Stimulated activated effector memory CD8-positive, alpha-beta T cell treated with anti-CD3 and anti-CD28 coated beads, Interleukin-12 subunit alpha, Interleukin-12 subunit beta, amount 100 ng/mL, for 72 hours (primary cell): ENCODE results near the gene CDCA4.

Experiments
- ATAC-seq: fragments of 150-1000 bp; cut with Tn5 transposase; 2 replicates; pipeline ENCODE4 v1.10.0; 2021
- DNase-seq, 2 donors: peaks; one replicate each; pipeline ENCODE4 v3.0.0; 2021 to 2022; ENCODE audit warnings: low spot score in 2 of 2
- H3K27ac Mint-ChIP-seq: one replicate; pipeline ENCODE4 v1.8.0; 2022; ENCODE audit warnings: mild to moderate bottlenecking, mixed read lengths
- H3K36me3 Mint-ChIP-seq: one replicate; pipeline ENCODE4 v1.8.0; 2022; ENCODE audit warnings: mild to moderate bottlenecking, mixed read lengths
- H3K4me1 Mint-ChIP-seq: one replicate; pipeline ENCODE4 v1.8.0; 2022; ENCODE audit warnings: mixed read lengths
- H3K4me3 Mint-ChIP-seq: one replicate; pipeline ENCODE4 v1.8.0; 2022; ENCODE audit warnings: mild to moderate bottlenecking, mixed read lengths
- H3K9me3 Mint-ChIP-seq: one replicate; pipeline ENCODE4 v1.8.0; 2022; ENCODE audit warnings: mixed read lengths

Gene CDCA4

GRCh38 chr14:104981699-104982541, 39.0 kb downstream of the CDCA4 start:
- no peak overlapping the region for H3K4me3 Mint-ChIP-seq
- ATAC-seq (no peak), DNase-seq (no peak)
- H3K36me3 Mint-ChIP-seq: peaks cover 7% of the 10 kb centered on the region
- H3K4me1 Mint-ChIP-seq: peaks cover 25% of the 10 kb centered on the region
- no peak overlapping the region for H3K27ac Mint-ChIP-seq
- H3K9me3 Mint-ChIP-seq: no peaks in the 10 kb centered on the region

- Mint-ChIP-seq H3K4me3 (no peak overlapping the region), H3K36me3 (peaks cover 7% of the 10 kb centered on the region), H3K9me3 (no peaks in the 10 kb centered on the region), H3K27ac (no peak overlapping the region), H3K4me1 (peaks cover 31% of the 10 kb centered on the region)
- DNase-seq (no peak), ATAC-seq (no peak)
Measured at GRCh38 chr14:104980611-104981531, 40.0 kb downstream of the CDCA4 start.

GRCh38 chr14:104979758-104980610, 40.9 kb downstream of the CDCA4 start:
- peaks cover 7% of the 10 kb centered on the region for H3K36me3 Mint-ChIP-seq
- H3K4me3 Mint-ChIP-seq: no peak overlapping the region
- H3K9me3 Mint-ChIP-seq: no peaks in the 10 kb centered on the region
- ATAC-seq: no peak
- no peak for DNase-seq
- peaks cover 35% of the 10 kb centered on the region for H3K4me1 Mint-ChIP-seq
- no peak overlapping the region for H3K27ac Mint-ChIP-seq

GRCh38 chr14:104978746-104979691, 41.9 kb downstream of the CDCA4 start:
- Mint-ChIP-seq H3K4me1 (peaks cover 28% of the 10 kb centered on the region), H3K4me3 (peak overlapping the region; percentile 36), H3K36me3 (no peaks in the 10 kb centered on the region), H3K27ac (no peak overlapping the region), H3K9me3 (no peaks in the 10 kb centered on the region)
- DNase-seq (no peak), ATAC-seq (no peak)

- ATAC-seq (peak; percentile 69), DNase-seq (no peak)
- H3K4me3 Mint-ChIP-seq: peak within 1 kb of the TSS; percentile 67
- no peaks in the 10 kb centered on the region for H3K9me3 Mint-ChIP-seq
- H3K4me1 Mint-ChIP-seq: peaks cover 28% of the 10 kb centered on the region
- no peaks in the 10 kb centered on the region for H3K36me3 Mint-ChIP-seq
- no peak within 1 kb of the TSS for H3K27ac Mint-ChIP-seq
Measured at GRCh38 chr14:104977681-104978653, 42.9 kb downstream of the CDCA4 start, which contains the start of gene AHNAK2. Gene AHNAK2, minus strand, starts transcription at chr14:104978374. Its CDS starts 137 bp downstream, at chr14:104978237.

GRCh38 chr14:104977008-104977680, 43.7 kb downstream of the CDCA4 start:
- Mint-ChIP-seq H3K4me1 (peaks cover 28% of the 10 kb centered on the region), H3K36me3 (no peaks in the 10 kb centered on the region), H3K9me3 (no peaks in the 10 kb centered on the region), H3K4me3 (peak overlapping the region; percentile 67), H3K27ac (no peak overlapping the region)
- no peak for ATAC-seq
- no peak for DNase-seq

- peaks cover 28% of the 10 kb centered on the region for H3K4me1 Mint-ChIP-seq
- no peaks in the 10 kb centered on the region for H3K36me3 Mint-ChIP-seq
- no peak overlapping the region for H3K27ac Mint-ChIP-seq
Measured at GRCh38 chr14:104976198-104977007, 44.5 kb downstream of the CDCA4 start.

GRCh38 chr14:104975481-104976197, 45.2 kb downstream of the CDCA4 start:
- no peaks in the 10 kb centered on the region for H3K36me3 Mint-ChIP-seq
- H3K4me1 Mint-ChIP-seq: peaks cover 28% of the 10 kb centered on the region
- H3K4me3 Mint-ChIP-seq: peak overlapping the region; percentile 51
- no peaks in the 10 kb centered on the region for H3K9me3 Mint-ChIP-seq
- DNase-seq: no peak
- H3K27ac Mint-ChIP-seq: no peak overlapping the region
- ATAC-seq: peak; percentile 5

More at GRCh38 chr14:104976198-104977007, 44.5 kb downstream of the CDCA4 start:
- peak; percentile 84 for ATAC-seq
- Mint-ChIP-seq H3K9me3 (no peaks in the 10 kb centered on the region), H3K4me3 (peak overlapping the region; percentile 51)
- peak; percentile 95 to 96 for DNase-seq

- ATAC-seq: no peak
- H3K4me3 Mint-ChIP-seq: no peak overlapping the region
- DNase-seq: no peak
- H3K4me1 Mint-ChIP-seq: peaks cover 28% of the 10 kb centered on the region
- H3K36me3 Mint-ChIP-seq: no peaks in the 10 kb centered on the region
- H3K9me3 Mint-ChIP-seq: no peaks in the 10 kb centered on the region
- no peak overlapping the region for H3K27ac Mint-ChIP-seq
Measured at GRCh38 chr14:104974665-104975390, 46.1 kb downstream of the CDCA4 start.

- H3K9me3 Mint-ChIP-seq: no peaks in the 10 kb centered on the region
- H3K4me1 Mint-ChIP-seq: peaks cover 23% of the 10 kb centered on the region
- no peak for ATAC-seq
- no peak for DNase-seq
- no peak overlapping the region for H3K27ac Mint-ChIP-seq
- H3K4me3 Mint-ChIP-seq: no peak overlapping the region
- H3K36me3 Mint-ChIP-seq: no peaks in the 10 kb centered on the region
Measured at GRCh38 chr14:104974146-104974541, 46.7 kb downstream of the CDCA4 start.
